ENCODE data around the gene IQSEC3.

- no peak for TF ChIP-seq CTCF (IDR thresholded peaks at IDR 0.05)
- no peak for TF ChIP-seq TCF7L2 (IDR thresholded peaks at IDR 0.05; ENCODE audit: low read depth, low read length)
- peak; percentile 16 to 56; a peak in 1 of 4 replicates for TF ChIP-seq REST (IDR thresholded peaks at IDR 0.05; ENCODE audit: insufficient read depth in 1 of 2, low read depth in 2 of 2, low read length in 1 of 2)
- no peak for TF ChIP-seq POLR2AphosphoS5 (IDR thresholded peaks at IDR 0.05; ENCODE audit: low read depth, low read length)
These were observed 55.1 kb downstream of the IQSEC3 start for GRCh38 chr12:121647-122046.
